Measurements from ENCODE around the gene CLPSL1. TPM values are rescaled to one million over a fixed set of nuclear protein-coding genes. Genes with fewer than 3 reads are reported as not detected.
A peak's percentile ranks its signal among the peaks of the same experiment; 100 is the strongest.

The CLPSL1 gene
- total and polyA plus RNA-seq, 2 of the 13 experiments (the other 11 are each of a cell fraction or from before 2014, with no cell fraction given) = not detected

DNA sequence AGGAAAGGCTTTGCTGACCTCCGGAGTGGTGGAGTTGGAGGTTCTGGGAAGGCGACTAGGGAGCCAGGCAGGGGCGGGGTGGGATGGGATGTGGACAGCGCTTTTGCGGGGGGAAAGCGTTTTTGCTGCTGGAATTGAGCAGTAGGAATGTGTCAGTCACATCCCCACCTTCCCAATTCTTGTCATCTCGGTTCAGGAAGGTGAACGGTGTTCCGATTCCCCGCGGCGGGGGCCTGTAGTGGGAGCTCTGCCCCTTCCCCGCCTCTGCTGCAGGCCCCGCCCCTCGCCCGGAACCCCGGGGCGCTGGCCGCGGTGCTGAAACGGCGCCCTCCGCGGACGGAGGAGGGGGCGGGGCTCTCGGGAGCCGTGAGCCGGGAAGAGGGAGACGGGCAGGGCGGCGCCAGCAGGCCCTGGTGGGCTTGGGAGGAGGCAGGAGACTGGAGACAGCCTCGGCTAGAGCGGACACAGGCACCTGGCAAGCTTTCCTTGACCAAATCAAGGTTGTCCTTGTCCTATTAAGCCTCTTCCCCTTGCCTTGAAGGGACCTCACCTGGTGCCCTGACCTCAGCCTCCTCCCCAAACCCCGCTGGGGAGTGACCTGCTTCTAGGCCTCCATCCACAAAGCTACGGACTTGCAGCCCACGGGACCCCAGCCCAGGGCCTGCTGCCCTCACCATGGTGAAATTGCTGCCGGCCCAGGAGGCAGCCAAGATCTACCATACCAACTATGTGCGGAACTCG, 24.3 kb downstream of the CLPSL1 start, which contains the start of gene LHFPL5 (continued):
- TF ChIP-seq AGO2 (optimal IDR thresholded peaks at IDR 0.05; ENCODE audit: low read depth, low read length) (no peak), ZNF33A (CRISPR knock-in tag; IDR thresholded peaks at IDR 0.05; ENCODE audit: borderline replicate concordance) (peak; percentile 92), ZNF766 (CRISPR knock-in tag; IDR thresholded peaks at IDR 0.05; ENCODE audit: borderline replicate concordance) (peak; percentile 99), KDM5B (CRISPR knock-in tag; IDR thresholded peaks at IDR 0.05; ENCODE audit: borderline replicate concordance) (peak; percentile 96), KDM2A (CRISPR knock-in tag; IDR thresholded peaks at IDR 0.05; ENCODE audit: borderline replicate concordance, low read depth) (peak; percentile 99), ZNF768 (CRISPR knock-in tag; IDR thresholded peaks at IDR 0.05) (peak; percentile 89), MEF2D (CRISPR knock-in tag; IDR thresholded peaks at IDR 0.05) (peak; percentile 82; the same call in 1 of the 2 replicates), HNRNPL (IDR thresholded peaks at IDR 0.05; ENCODE audit: low read depth, low read length) (no peak), HMG20A (CRISPR knock-in tag; IDR thresholded peaks at IDR 0.05; ENCODE audit: borderline replicate concordance) (peak; percentile 50; the same call in 1 of the 2 replicates), JUNB (CRISPR knock-in tag; IDR thresholded peaks at IDR 0.05; ENCODE audit: borderline replicate concordance) (peak; percentile 81; the same call in 1 of the 2 replicates), SIX1 (CRISPR knock-in tag; IDR thresholded peaks at IDR 0.05; ENCODE audit: borderline replicate concordance) (peak; percentile 69; the same call in 1 of the 2 replicates), ZNF547 (CRISPR knock-in tag; IDR thresholded peaks at IDR 0.05) (peak; percentile 98)
- TF ChIP-seq, protein P1, sequence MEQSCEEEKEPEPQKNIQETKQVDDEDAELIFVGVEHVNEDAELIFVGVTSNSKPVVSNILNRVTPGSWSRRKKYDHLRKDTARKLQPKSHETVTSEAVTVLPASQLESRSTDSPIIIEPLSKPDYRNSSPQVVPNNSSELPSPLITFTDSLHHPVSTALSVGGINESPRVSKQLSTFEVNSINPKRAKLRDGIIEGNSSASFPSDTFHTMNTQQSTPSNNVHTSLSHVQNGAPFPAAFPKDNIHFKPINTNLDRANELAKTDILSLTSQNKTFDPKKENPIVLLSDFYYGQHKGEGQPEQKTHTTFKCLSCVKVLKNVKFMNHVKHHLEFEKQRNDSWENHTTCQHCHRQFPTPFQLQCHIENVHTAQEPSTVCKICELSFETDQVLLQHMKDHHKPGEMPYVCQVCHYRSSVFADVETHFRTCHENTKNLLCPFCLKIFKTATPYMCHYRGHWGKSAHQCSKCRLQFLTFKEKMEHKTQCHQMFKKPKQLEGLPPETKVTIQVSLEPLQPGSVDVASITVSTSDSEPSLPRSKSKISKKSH (CRISPR knock-in tag; IDR thresholded peaks at IDR 0.05; ENCODE audit: borderline replicate concordance) = peak; percentile 93; the same call in 1 of the 2 replicates
- TF ChIP-seq, protein P2, sequence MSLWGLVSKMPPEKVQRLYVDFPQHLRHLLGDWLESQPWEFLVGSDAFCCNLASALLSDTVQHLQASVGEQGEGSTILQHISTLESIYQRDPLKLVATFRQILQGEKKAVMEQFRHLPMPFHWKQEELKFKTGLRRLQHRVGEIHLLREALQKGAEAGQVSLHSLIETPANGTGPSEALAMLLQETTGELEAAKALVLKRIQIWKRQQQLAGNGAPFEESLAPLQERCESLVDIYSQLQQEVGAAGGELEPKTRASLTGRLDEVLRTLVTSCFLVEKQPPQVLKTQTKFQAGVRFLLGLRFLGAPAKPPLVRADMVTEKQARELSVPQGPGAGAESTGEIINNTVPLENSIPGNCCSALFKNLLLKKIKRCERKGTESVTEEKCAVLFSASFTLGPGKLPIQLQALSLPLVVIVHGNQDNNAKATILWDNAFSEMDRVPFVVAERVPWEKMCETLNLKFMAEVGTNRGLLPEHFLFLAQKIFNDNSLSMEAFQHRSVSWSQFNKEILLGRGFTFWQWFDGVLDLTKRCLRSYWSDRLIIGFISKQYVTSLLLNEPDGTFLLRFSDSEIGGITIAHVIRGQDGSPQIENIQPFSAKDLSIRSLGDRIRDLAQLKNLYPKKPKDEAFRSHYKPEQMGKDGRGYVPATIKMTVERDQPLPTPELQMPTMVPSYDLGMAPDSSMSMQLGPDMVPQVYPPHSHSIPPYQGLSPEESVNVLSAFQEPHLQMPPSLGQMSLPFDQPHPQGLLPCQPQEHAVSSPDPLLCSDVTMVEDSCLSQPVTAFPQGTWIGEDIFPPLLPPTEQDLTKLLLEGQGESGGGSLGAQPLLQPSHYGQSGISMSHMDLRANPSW (CRISPR knock-in tag; IDR thresholded peaks at IDR 0.05; ENCODE audit: borderline replicate concordance) = no peak
- TF ChIP-seq, protein P3, sequence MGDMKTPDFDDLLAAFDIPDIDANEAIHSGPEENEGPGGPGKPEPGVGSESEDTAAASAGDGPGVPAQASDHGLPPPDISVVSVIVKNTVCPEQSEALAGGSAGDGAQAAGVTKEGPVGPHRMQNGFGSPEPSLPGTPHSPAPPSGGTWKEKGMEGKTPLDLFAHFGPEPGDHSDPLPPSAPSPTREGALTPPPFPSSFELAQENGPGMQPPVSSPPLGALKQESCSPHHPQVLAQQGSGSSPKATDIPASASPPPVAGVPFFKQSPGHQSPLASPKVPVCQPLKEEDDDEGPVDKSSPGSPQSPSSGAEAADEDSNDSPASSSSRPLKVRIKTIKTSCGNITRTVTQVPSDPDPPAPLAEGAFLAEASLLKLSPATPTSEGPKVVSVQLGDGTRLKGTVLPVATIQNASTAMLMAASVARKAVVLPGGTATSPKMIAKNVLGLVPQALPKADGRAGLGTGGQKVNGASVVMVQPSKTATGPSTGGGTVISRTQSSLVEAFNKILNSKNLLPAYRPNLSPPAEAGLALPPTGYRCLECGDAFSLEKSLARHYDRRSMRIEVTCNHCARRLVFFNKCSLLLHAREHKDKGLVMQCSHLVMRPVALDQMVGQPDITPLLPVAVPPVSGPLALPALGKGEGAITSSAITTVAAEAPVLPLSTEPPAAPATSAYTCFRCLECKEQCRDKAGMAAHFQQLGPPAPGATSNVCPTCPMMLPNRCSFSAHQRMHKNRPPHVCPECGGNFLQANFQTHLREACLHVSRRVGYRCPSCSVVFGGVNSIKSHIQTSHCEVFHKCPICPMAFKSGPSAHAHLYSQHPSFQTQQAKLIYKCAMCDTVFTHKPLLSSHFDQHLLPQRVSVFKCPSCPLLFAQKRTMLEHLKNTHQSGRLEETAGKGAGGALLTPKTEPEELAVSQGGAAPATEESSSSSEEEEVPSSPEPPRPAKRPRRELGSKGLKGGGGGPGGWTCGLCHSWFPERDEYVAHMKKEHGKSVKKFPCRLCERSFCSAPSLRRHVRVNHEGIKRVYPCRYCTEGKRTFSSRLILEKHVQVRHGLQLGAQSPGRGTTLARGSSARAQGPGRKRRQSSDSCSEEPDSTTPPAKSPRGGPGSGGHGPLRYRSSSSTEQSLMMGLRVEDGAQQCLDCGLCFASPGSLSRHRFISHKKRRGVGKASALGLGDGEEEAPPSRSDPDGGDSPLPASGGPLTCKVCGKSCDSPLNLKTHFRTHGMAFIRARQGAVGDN (CRISPR knock-in tag; IDR thresholded peaks at IDR 0.05) = peak; percentile 87
- TF ChIP-seq, protein P4, sequence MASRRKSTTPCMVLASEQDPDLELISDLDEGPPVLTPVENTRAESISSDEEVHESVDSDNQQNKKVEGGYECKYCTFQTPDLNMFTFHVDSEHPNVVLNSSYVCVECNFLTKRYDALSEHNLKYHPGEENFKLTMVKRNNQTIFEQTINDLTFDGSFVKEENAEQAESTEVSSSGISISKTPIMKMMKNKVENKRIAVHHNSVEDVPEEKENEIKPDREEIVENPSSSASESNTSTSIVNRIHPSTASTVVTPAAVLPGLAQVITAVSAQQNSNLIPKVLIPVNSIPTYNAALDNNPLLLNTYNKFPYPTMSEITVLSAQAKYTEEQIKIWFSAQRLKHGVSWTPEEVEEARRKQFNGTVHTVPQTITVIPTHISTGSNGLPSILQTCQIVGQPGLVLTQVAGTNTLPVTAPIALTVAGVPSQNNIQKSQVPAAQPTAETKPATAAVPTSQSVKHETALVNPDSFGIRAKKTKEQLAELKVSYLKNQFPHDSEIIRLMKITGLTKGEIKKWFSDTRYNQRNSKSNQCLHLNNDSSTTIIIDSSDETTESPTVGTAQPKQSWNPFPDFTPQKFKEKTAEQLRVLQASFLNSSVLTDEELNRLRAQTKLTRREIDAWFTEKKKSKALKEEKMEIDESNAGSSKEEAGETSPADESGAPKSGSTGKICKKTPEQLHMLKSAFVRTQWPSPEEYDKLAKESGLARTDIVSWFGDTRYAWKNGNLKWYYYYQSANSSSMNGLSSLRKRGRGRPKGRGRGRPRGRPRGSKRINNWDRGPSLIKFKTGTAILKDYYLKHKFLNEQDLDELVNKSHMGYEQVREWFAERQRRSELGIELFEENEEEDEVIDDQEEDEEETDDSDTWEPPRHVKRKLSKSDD (CRISPR knock-in tag; IDR thresholded peaks at IDR 0.05; ENCODE audit: low read depth) = peak; percentile 87
